KMS-11 (cell line): ENCODE results near the gene TSPAN9.

ENCODE experiments used
- H2AFZ ChIP-seq: fragments of 200-600 bp; sonication (generic); 2 replicates; pipeline ENCODE4 v1.6.1; 2016; ENCODE audit warnings: antibody characterized with exemption, mixed run types, low read depth
- H3K27ac ChIP-seq: fragments of 200-600 bp; sonication (generic); 2 replicates; pipeline ENCODE4 v1.6.1; 2016; ENCODE audit warnings: mild to moderate bottlenecking, mixed run types
- H3K27me3 ChIP-seq: fragments of 200-600 bp; sonication (generic); 2 replicates; pipeline ENCODE4 v1.6.1; 2017; ENCODE audit warnings: mild to moderate bottlenecking, low read depth, mixed run types, moderate library complexity; ENCODE audit not compliant: insufficient read depth
- H3K36me3 ChIP-seq: fragments of 200-600 bp; sonication (generic); 2 replicates; pipeline ENCODE4 v1.6.1; 2017; ENCODE audit warnings: mild to moderate bottlenecking, mixed run types; ENCODE audit not compliant: insufficient read depth
- H3K4me1 ChIP-seq: fragments of 200-600 bp; sonication (generic); 2 replicates; pipeline ENCODE4 v1.6.1; 2016; ENCODE audit warnings: mild to moderate bottlenecking, low read depth, mixed run types; ENCODE audit not compliant: poor library complexity, severe bottlenecking
- H3K4me2 ChIP-seq: fragments of 200-600 bp; sonication (generic); 2 replicates; pipeline ENCODE4 v1.7.0; 2016; ENCODE audit warnings: mild to moderate bottlenecking, mixed run types
- H3K4me3 ChIP-seq: fragments of 200-600 bp; sonication (generic); IDR thresholded peaks from 2 replicates; pipeline ENCODE4 v1.6.1; 2017; ENCODE audit warnings: low read depth, low read length, mixed read lengths; ENCODE audit not compliant: insufficient read depth
- H3K79me2 ChIP-seq: fragments of 200-600 bp; sonication (generic); 2 replicates; pipeline ENCODE4 v1.6.1; 2016; ENCODE audit warnings: low read depth, mixed run types; ENCODE audit not compliant: insufficient read depth
- H3K9ac ChIP-seq: fragments of 200-600 bp; sonication (generic); 2 replicates; pipeline ENCODE4 v1.6.1; 2016; ENCODE audit warnings: mild to moderate bottlenecking, mixed run types
- H4K20me1 ChIP-seq: fragments of 200-600 bp; sonication (generic); 2 replicates; pipeline ENCODE4 v1.6.1; 2016; ENCODE audit warnings: mild to moderate bottlenecking, mixed run types; ENCODE audit not compliant: insufficient read depth
- TF ChIP-seq, protein P1 (sequence below): fragments of 200-600 bp; sonication (generic); conservative IDR thresholded peaks from 2 replicates; pipeline ENCODE4 v1.6.1; 2017; ENCODE audit warnings: low read depth, mild to moderate bottlenecking, antibody characterized with exemption, low read length, moderate library complexity, mixed read lengths

TSPAN9 gene

GRCh38 chr12:3035815-3036702, 41.1 kb upstream of the TSPAN9 start:
- Histone ChIP-seq H3K27ac (no peak overlapping the region), H2AFZ (no peak overlapping the region), H3K9ac (no peak overlapping the region), H3K4me3 (no peak overlapping the region), H3K79me2 (no peaks in the 10 kb centered on the region), H4K20me1 (no peaks in the 10 kb centered on the region), H3K4me1 (no peaks in the 10 kb centered on the region), H3K36me3 (no peaks in the 10 kb centered on the region), H3K4me2 (no peak overlapping the region), H3K27me3 (no peaks in the 10 kb centered on the region)
- TF ChIP-seq, protein P1, sequence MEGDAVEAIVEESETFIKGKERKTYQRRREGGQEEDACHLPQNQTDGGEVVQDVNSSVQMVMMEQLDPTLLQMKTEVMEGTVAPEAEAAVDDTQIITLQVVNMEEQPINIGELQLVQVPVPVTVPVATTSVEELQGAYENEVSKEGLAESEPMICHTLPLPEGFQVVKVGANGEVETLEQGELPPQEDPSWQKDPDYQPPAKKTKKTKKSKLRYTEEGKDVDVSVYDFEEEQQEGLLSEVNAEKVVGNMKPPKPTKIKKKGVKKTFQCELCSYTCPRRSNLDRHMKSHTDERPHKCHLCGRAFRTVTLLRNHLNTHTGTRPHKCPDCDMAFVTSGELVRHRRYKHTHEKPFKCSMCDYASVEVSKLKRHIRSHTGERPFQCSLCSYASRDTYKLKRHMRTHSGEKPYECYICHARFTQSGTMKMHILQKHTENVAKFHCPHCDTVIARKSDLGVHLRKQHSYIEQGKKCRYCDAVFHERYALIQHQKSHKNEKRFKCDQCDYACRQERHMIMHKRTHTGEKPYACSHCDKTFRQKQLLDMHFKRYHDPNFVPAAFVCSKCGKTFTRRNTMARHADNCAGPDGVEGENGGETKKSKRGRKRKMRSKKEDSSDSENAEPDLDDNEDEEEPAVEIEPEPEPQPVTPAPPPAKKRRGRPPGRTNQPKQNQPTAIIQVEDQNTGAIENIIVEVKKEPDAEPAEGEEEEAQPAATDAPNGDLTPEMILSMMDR, result no peak

DNA sequence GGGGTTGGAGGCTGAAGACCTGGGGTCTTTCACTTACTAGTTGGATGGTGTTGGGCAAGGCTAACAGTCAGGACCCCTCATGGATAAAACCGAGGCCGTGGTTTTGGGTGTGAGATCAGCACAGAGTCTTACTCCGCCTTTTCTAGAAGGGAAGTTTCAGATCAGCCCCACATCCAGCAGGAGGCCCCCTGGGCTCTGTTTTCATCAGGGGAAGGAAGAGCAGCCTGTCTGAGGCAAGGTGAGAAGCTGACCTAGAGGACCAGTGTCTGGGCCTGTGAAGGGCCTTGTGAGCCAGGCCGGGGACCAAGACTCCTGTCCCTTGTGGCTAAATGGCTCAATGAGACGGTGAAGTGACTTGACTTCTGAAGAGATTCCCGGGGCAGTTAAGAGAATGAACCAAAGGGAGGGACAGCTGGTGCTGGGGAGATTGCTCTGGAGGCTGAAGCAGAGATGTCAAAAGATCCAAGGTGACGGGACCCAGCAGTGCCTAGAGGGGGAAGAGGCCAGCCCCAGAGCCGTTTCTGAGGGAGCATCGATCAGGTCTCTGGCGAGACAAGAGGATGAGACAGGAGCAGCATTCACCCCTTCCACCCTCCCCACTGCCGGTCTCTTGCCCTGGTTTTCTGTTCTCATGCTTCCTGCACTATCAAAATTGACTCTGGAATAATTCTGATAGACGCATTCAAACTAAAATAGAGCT, 40.1 kb upstream of the TSPAN9 start:
- no peak overlapping the region for H3K4me2 ChIP-seq
- no peaks in the 10 kb centered on the region for H3K27me3 ChIP-seq
- H3K36me3 ChIP-seq, result no peaks in the 10 kb centered on the region
- TF ChIP-seq, protein P1, result no peak
- no peaks in the 10 kb centered on the region for H3K79me2 ChIP-seq
- H3K27ac ChIP-seq, result no peak overlapping the region
- H3K4me1 ChIP-seq, result no peaks in the 10 kb centered on the region
- no peaks in the 10 kb centered on the region for H4K20me1 ChIP-seq
- H2AFZ ChIP-seq, result no peak overlapping the region
- no peak overlapping the region for H3K9ac ChIP-seq
- no peak overlapping the region for H3K4me3 ChIP-seq

DNA sequence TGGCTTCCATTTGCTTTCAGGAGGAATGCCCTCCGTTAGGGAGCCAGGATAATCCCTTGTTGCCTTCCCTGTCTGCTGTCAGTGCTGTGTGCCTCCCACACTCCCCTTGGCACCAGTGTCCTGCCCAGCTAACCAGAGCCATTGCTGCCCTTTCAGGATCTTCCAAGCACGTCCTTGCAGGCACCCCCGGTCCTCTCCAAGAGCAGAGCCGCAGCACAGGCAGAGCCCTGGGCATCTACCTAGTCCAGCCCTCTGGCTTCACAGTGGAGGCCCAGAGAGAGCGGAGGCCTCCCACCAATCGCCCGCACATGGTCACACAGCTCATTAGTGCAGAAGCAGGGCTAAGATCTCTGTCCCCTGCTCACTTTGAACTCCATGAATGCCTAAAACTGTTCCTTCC, 39.0 kb upstream of the TSPAN9 start:
- Histone ChIP-seq H3K4me1 (no peaks in the 10 kb centered on the region), H3K27ac (no peak overlapping the region)

GRCh38 chr12:3038926-3039510, 38.2 kb upstream of the TSPAN9 start:
- Histone ChIP-seq H3K79me2 (no peaks in the 10 kb centered on the region), H4K20me1 (no peaks in the 10 kb centered on the region), H3K4me3 (no peak overlapping the region), H3K27me3 (no peaks in the 10 kb centered on the region), H3K36me3 (no peaks in the 10 kb centered on the region), H3K4me2 (no peak overlapping the region), H2AFZ (no peak overlapping the region), H3K4me1 (no peaks in the 10 kb centered on the region), H3K27ac (no peak overlapping the region), H3K9ac (no peak overlapping the region)
- TF ChIP-seq, protein P1, result no peak

More for the DNA sequence above, 39.0 kb upstream of the TSPAN9 start:
- H2AFZ ChIP-seq, result no peak overlapping the region
- TF ChIP-seq, protein P1, result no peak
- H3K4me3 ChIP-seq, result no peak overlapping the region
- no peak overlapping the region for H3K9ac ChIP-seq
- no peaks in the 10 kb centered on the region for H3K36me3 ChIP-seq
- H3K4me2 ChIP-seq, result no peak overlapping the region
- H3K27me3 ChIP-seq, result no peaks in the 10 kb centered on the region
- no peaks in the 10 kb centered on the region for H3K79me2 ChIP-seq
- no peaks in the 10 kb centered on the region for H4K20me1 ChIP-seq
